Liver (tissue), 10 donors: ENCODE measurements around the gene TSPAN17. TPM values are rescaled to one million over a fixed set of nuclear protein-coding genes. Genes with fewer than 3 reads are reported as not detected.

Experiments used
- DNase-seq: peaks from one replicate; pipeline ENCODE4 v3.0.0-alpha.2; 2017; ENCODE audit warnings: low spot score
- H3K27ac ChIP-seq, 2 donors: one replicate each; pipeline ENCODE4 v1.7.0; 2013; ENCODE audit warnings: inconsistent platforms in 2 of 2, low read length in 2 of 2, control low read depth in 1 of 2, low read depth in 1 of 2, mild to moderate bottlenecking in 1 of 2
- H3K27me3 ChIP-seq, 4 donors: one replicate each; pipeline versions ENCODE4 v1.6.1 to v1.7.0; 2013; ENCODE audit warnings: low read length in 3 of 4, inconsistent platforms in 1 of 4, mild to moderate bottlenecking in 1 of 4, moderate library complexity in 1 of 4; ENCODE audit not compliant: control insufficient read depth in 4 of 4, insufficient read depth in 4 of 4
- H3K36me3 ChIP-seq, 4 donors: one replicate each; pipeline versions ENCODE4 v1.6.1 to v1.7.0; 2013; ENCODE audit warnings: low read length in 3 of 4, mild to moderate bottlenecking in 3 of 4, low read depth in 1 of 4, moderate library complexity in 1 of 4; ENCODE audit not compliant: control insufficient read depth in 4 of 4, insufficient read depth in 3 of 4
- H3K4me1 ChIP-seq, 4 donors: one replicate each; pipeline versions ENCODE4 v1.6.1 to v1.7.0; 2013; ENCODE audit warnings: low read length in 3 of 4, mild to moderate bottlenecking in 3 of 4, moderate library complexity in 1 of 4; ENCODE audit not compliant: control insufficient read depth in 4 of 4, insufficient read depth in 4 of 4
- H3K4me3 ChIP-seq, 3 donors: one replicate each; pipeline versions ENCODE4 v1.6.1 to v1.7.0; 2013; ENCODE audit warnings: low read length in 3 of 3, control low read depth in 1 of 3, low read depth in 1 of 3, mild to moderate bottlenecking in 1 of 3
- H3K9ac ChIP-seq, 2 donors: one replicate each; pipeline ENCODE4 v1.7.0; 2013; ENCODE audit warnings: low read length in 2 of 2, mild to moderate bottlenecking in 2 of 2, moderate library complexity in 2 of 2, control low read depth in 1 of 2, low read depth in 1 of 2
- H3K9me3 ChIP-seq, 4 donors: one replicate each; pipeline versions ENCODE4 v1.6.1 to v1.7.0; 2013; ENCODE audit warnings: low read length in 3 of 4; ENCODE audit not compliant: control insufficient read depth in 4 of 4
- ATF3 ChIP-seq: IDR thresholded peaks from 2 replicates; pipeline ENCODE4 v1.6.1; 2016; ENCODE audit warnings: antibody characterized with exemption
- CTCF ChIP-seq: fragments of 150-350 bp; IDR thresholded peaks from 2 replicates; pipeline ENCODE4 v1.5.1; 2017; ENCODE audit warnings: improper control_type of control experiment, low read depth, low read length; ENCODE audit not compliant: missing input control
- EGR1 ChIP-seq, 2 donors: IDR thresholded peaks; 2 replicates each; pipeline ENCODE4 v1.6.1; 2016 to 2018; ENCODE audit warnings: antibody characterized with exemption in 2 of 2, low read depth in 2 of 2
- JUND ChIP-seq, 2 donors: IDR thresholded peaks; 2 replicates each; pipeline ENCODE4 v1.6.1; 2016; ENCODE audit warnings: antibody characterized with exemption in 2 of 2
- MAX ChIP-seq: IDR thresholded peaks from 2 replicates; pipeline ENCODE4 v1.6.1; 2016; ENCODE audit warnings: antibody characterized with exemption
- RAD21 ChIP-seq, 2 donors: IDR thresholded peaks; 2 replicates each; pipeline ENCODE4 v1.6.1; 2016; ENCODE audit warnings: antibody characterized with exemption in 2 of 2, mild to moderate bottlenecking in 2 of 2
- RXRA ChIP-seq, 2 donors: IDR thresholded peaks; 2 replicates each; pipeline ENCODE4 v1.6.1; 2017 to 2018; ENCODE audit warnings: antibody characterized with exemption in 2 of 2, mild to moderate bottlenecking in 1 of 2
- TAF1 ChIP-seq: conservative IDR thresholded peaks from 2 replicates; pipeline ENCODE4 v1.6.1; 2016; ENCODE audit warnings: antibody characterized with exemption, mild to moderate bottlenecking
- ZBTB33 ChIP-seq: IDR thresholded peaks from 2 replicates; pipeline ENCODE4 v1.6.1; 2016; ENCODE audit warnings: antibody characterized with exemption
- WGBS: extraction: QIAGEN DNeasy Blood & Tissue Kit; methylation state at CpG from one replicate; pipeline ENCODE4 v1.1.7; 2013; 5-methylcytosine and 5-hydroxymethylcytosine counted together
- polyA plus RNA-seq, 2 donors: library from polyadenylated mRNA; stranded (reverse) in 1 of 2; unstranded in 1 of 2; fragments of 200-250 nt in 1 of 2; fragments of >200 nt in 1 of 2; fragmentation: Nextera tagmentation in 1 of 2; extraction: Ambion mirVana in 1 of 2; gene quantifications; one replicate each; pipeline versions ENCODE4 v1.2.1 to v1.2.3, GENCODE V29; 2013 to 2015
- small RNA-seq: library from RNA; depleted of rRNA; stranded (forward); fragments of <200 nt; gene quantifications from one replicate; pipeline ENCODE3, GENCODE V24; 2014
- total RNA-seq, 2 donors: library from RNA; depleted of rRNA; stranded (reverse); fragments of >200 nt; gene quantifications; one replicate each; pipeline ENCODE4 v1.2.3, GENCODE V29; 2014
- donor health status: healthy.
- donor health status: healthy.
- donor health status: healthy.
- donor health status: healthy.
- donor health status: healthy.

The TSPAN17 gene
- total and polyA plus RNA-seq, 4 donors, result 5.7 to 43.4 (median 16.2) TPM

GRCh38 chr5:176704355-176704754 is 57.1 kb downstream of the TSPAN17 start (continued):
- TF ChIP-seq ZBTB33 (no peak), JUND (IDR thresholded peaks at IDR 0.05) (no peak), TAF1 (no peak), RXRA (IDR thresholded peaks at IDR 0.05) (no peak), CTCF (no peak), MAX (no peak)

GRCh38 chr5:176704817-176705216 is 57.5 kb downstream of the TSPAN17 start:
- TF ChIP-seq MAX, result no peak
- TF ChIP-seq JUND (IDR thresholded peaks at IDR 0.05), result no peak
- no peak for TF ChIP-seq RAD21 (IDR thresholded peaks at IDR 0.05)
- no peak for TF ChIP-seq EGR1 (IDR thresholded peaks at IDR 0.05; ENCODE audit: low read depth in 2 of 2)
- TF ChIP-seq ZBTB33, result no peak
- TF ChIP-seq ATF3, result no peak
- no peaks in the 10 kb centered on the region for H3K9me3 ChIP-seq
- no peak overlapping the region for H3K27ac ChIP-seq
- no peaks in the 10 kb centered on the region for H3K4me1 ChIP-seq
- DNase-seq, result no peak
- H3K36me3 ChIP-seq, result no peaks in the 10 kb centered on the region
- H3K4me3 ChIP-seq, result no peak overlapping the region
- WGBS, result 65% methylated on average over 12 of the region's 12 CpGs
- no peak overlapping the region for H3K9ac ChIP-seq
- H3K27me3 ChIP-seq, result no peaks in the 10 kb centered on the region

Small RNA genes lying within 50 kb of the gene (small RNA-seq; reads per million reads assigned to genes)
- gene MIR4281, result not detected

Other genes starting within 250 kb of the TSPAN17 start
- gene CLTB, start 230.9 kb upstream of the TSPAN17 start, total RNA-seq, result 10 to 100 TPM; 14.2 to 30.9 TPM
- gene CLTB, start 230.9 kb upstream of the TSPAN17 start, polyA plus RNA-seq, result 10 to 100 TPM; 46.2 to 49.4 TPM
- 10 to 100 TPM; 20.1 to 28.3 TPM for gene FAF2, start 199.1 kb upstream of the TSPAN17 start, total RNA-seq
- 10 to 100 TPM; 12.7 to 12.9 TPM for gene FAF2, start 199.1 kb upstream of the TSPAN17 start, polyA plus RNA-seq
- 1 to 10 TPM; 3.9 to 5.5 TPM for gene RNF44, start 110.1 kb upstream of the TSPAN17 start, total RNA-seq
- gene RNF44, start 110.1 kb upstream of the TSPAN17 start, polyA plus RNA-seq, result 1 to 10 TPM; 3.2 to 6.4 TPM
- gene CDHR2, start 98.1 kb upstream of the TSPAN17 start, total RNA-seq, result 10 to 100 TPM; 11.4 to 21.8 TPM
- gene CDHR2, start 98.1 kb upstream of the TSPAN17 start, polyA plus RNA-seq, result 10 to 100 TPM in 1 of 2 donors, 1 to 10 TPM in 1; 8.8 to 23.8 TPM
- under 1 TPM; 0.23 to 0.50 TPM for gene GPRIN1, start 37.3 kb upstream of the TSPAN17 start, total RNA-seq
- gene GPRIN1, start 37.3 kb upstream of the TSPAN17 start, polyA plus RNA-seq, result under 1 TPM in 1 of 2 donors, not detected in 1; 0.30 TPM
- not detected for gene SNCB, start 16.9 kb upstream of the TSPAN17 start, total RNA-seq
- not detected for gene SNCB, start 16.9 kb upstream of the TSPAN17 start, polyA plus RNA-seq
- not detected for gene EIF4E1B, start 16.8 kb upstream of the TSPAN17 start, total RNA-seq
- not detected for gene EIF4E1B, start 16.8 kb upstream of the TSPAN17 start, polyA plus RNA-seq
- under 1 TPM in 1 of 2 donors, not detected in 1; under 0.01 TPM for gene UNC5A, start 163.1 kb downstream of the TSPAN17 start, total RNA-seq
- under 1 TPM; 0.03 to 0.07 TPM for gene UNC5A, start 163.1 kb downstream of the TSPAN17 start, polyA plus RNA-seq